GM12878 (cell line): ENCODE measurements around the gene ZWILCH. TPM values are rescaled to one million over a fixed set of nuclear protein-coding genes. Genes with fewer than 3 reads are reported as not detected.
"Not testable (repeated sequence)": the region's sequence is repeated elsewhere in the genome, so short reads cannot be mapped to it uniquely, and the experiment has no call there.

ENCODE experiments used
- ATAC-seq: fragments of 200-7000 bp; cut with Tn5 transposase; 3 replicates; pipeline ENCODE4 v1.9.1; 2020; ENCODE audit warnings: mild to moderate bottlenecking, moderate library complexity
- BruUV-seq: library from RNA; stranded (reverse); fragments of 400-500 nt; replicated peaks from 2 replicates; lab custom pipeline; 2021; lab: Mats Ljungman, UMichigan
- CTCF ChIA-PET: fragments of 300-600 bp; sonication (Branson Sonifier 250); formaldehyde crosslinking; extraction: SDS; loops from one replicate; lab custom pipeline; 2021; ENCODE audit warnings: inconsistent platforms; lab: Yijun Ruan, JAX
- POLR2A ChIA-PET: fragments of 350-600 bp; formaldehyde crosslinking; extraction: SDS; loops from one replicate; lab custom pipeline; 2021; ENCODE audit warnings: inconsistent platforms; lab: Charles Lee
- RAD21 ChIA-PET: fragments of 300-600 bp; sonication (Branson Sonifier 250); formaldehyde crosslinking; loops from one replicate; lab custom pipeline; 2023; ENCODE audit warnings: antibody characterized with exemption; ENCODE audit not compliant: unreplicated experiment; lab: Charles Lee
- SMC1A ChIA-PET: fragments of 300-600 bp; sonication (Branson Sonifier 250); formaldehyde crosslinking; loops from one replicate; lab custom pipeline; 2023; ENCODE audit not compliant: unreplicated experiment, uncharacterized antibody; lab: Charles Lee
- DNase-seq: peaks from one replicate; pipeline ENCODE4 v3.0.0-alpha.2; 2011; ENCODE audit warnings: low read depth, low spot score
- FAIRE-seq: peaks from 3 replicates; lab custom pipeline; 2011; peaks lifted over from hg19 to GRCh38; lab: Jason Lieb, UNC
- H2AFZ ChIP-seq: 2 replicates; pipeline ENCODE4 v1.6.0; 2011; ENCODE audit warnings: low read depth, low read length, control low read depth; ENCODE audit not compliant: control insufficient read depth
- H3K27ac ChIP-seq: 2 replicates; pipeline ENCODE4 v1.5.1; 2011; ENCODE audit warnings: control low read depth; ENCODE audit not compliant: control insufficient read depth, insufficient read depth
- H3K27me3 ChIP-seq, 2 experiments: replicated peaks in 1 of 2; 2 replicates each; pipeline versions ENCODE4 v1.6.0 to v1.6.1; 2011; ENCODE audit warnings: low read length in 1 of 2; ENCODE audit not compliant: control insufficient read depth in 2 of 2, insufficient read depth in 2 of 2
- H3K36me3 ChIP-seq, 2 experiments: 2 replicates each; pipeline ENCODE4 v1.5.1; 2011; ENCODE audit warnings: low read length in 1 of 2; ENCODE audit not compliant: control insufficient read depth in 2 of 2, insufficient read depth in 2 of 2
- H3K4me1 ChIP-seq: 2 replicates; pipeline ENCODE4 v1.6.1; 2011; ENCODE audit warnings: mild to moderate bottlenecking, low read length, moderate library complexity, mixed read lengths; ENCODE audit not compliant: control insufficient read depth, insufficient read depth
- H3K4me2 ChIP-seq: 2 replicates; pipeline ENCODE4 v1.6.0; 2011; ENCODE audit warnings: control low read depth; ENCODE audit not compliant: control insufficient read depth, insufficient read depth
- H3K4me3 ChIP-seq: fragments of 200-600 bp; sonication (generic); 2 replicates; pipeline ENCODE4 v1.5.1; 2016
- H3K79me2 ChIP-seq: 2 replicates; pipeline ENCODE4 v1.6.0; 2011; ENCODE audit warnings: low read length; ENCODE audit not compliant: control insufficient read depth, insufficient read depth
- H3K9ac ChIP-seq: 2 replicates; pipeline ENCODE4 v1.8.0; 2011; ENCODE audit warnings: low read length, control low read depth, mixed read lengths; ENCODE audit not compliant: control insufficient read depth, insufficient read depth
- H3K9me3 ChIP-seq: replicated peaks from 3 replicates; pipeline ENCODE4 v1.5.1; 2011; ENCODE audit warnings: mild to moderate bottlenecking, low read length; ENCODE audit not compliant: control insufficient read depth, insufficient read depth
- H4K20me1 ChIP-seq: 2 replicates; pipeline ENCODE4 v1.6.0; 2011; ENCODE audit not compliant: control insufficient read depth, insufficient read depth
- ESRRA ChIP-seq: IDR thresholded peaks from 2 replicates; pipeline ENCODE4 v1.6.1; 2012; ENCODE audit warnings: mild to moderate bottlenecking, low read length, improper control_type of control experiment
- HCFC1 ChIP-seq: fragments of 150-350 bp; IDR thresholded peaks from 2 replicates; pipeline ENCODE4 v1.6.1; 2014; ENCODE audit warnings: low read length
- KDM1A ChIP-seq: fragments of 200-600 bp; sonication (generic); IDR thresholded peaks from 2 replicates; pipeline ENCODE4 v1.6.1; 2016; ENCODE audit warnings: borderline replicate concordance
- RFX5 ChIP-seq: IDR thresholded peaks from 2 replicates; pipeline ENCODE4 v1.6.1; 2011; ENCODE audit warnings: low read depth, low read length, improper control_type of control experiment
- SIX5 ChIP-seq: IDR thresholded peaks from 2 replicates; pipeline ENCODE4 v1.6.1; 2011; ENCODE audit warnings: mild to moderate bottlenecking, low read depth, low read length, moderate library complexity; ENCODE audit not compliant: severe bottlenecking
- ZNF207 ChIP-seq: fragments of 450-650 bp; IDR thresholded peaks from 2 replicates; pipeline ENCODE4 v1.6.1; 2014; ENCODE audit warnings: antibody characterized with exemption, mild to moderate bottlenecking, borderline replicate concordance
- WGBS: methylation state at CpG from one replicate; pipeline ENCODE4 v1.1.6; 2016; ENCODE audit warnings: low lambda C conversion rate; ENCODE audit not compliant: insufficient replicate concordance, insufficient coverage; ENCODE audit errors: missing lambda C conversion rate; 5-methylcytosine and 5-hydroxymethylcytosine counted together
- in situ Hi-C: fragments of 300-500 bp; cut with MboI; formaldehyde crosslinking; loops from 9 replicates; pipeline ENCODE4 v1.14.3; 2018; ENCODE audit warnings: mixed read lengths
- intact Hi-C: fragments of 100-400 bp; cut with micrococcal nuclease; formaldehyde crosslinking; loops from one replicate; pipeline ENCODE4 v1.14.2; 2022; ENCODE audit not compliant: unreplicated experiment
- polyA plus RNA-seq, 11 experiments: library from polyadenylated mRNA; depleted of rRNA in 4 of 11; unstranded in 6 of 11; stranded (reverse) in 5 of 11; fragments of >200 nt; fragmentation: Nextera tagmentation in 4 of 11; fragmentation: Illumina TruSeq in 1 of 11; extraction: Ambion mirVana in 4 of 11; extraction: Trizol in 1 of 11; gene quantifications; 1 replicate in 1 of 11; 2 replicates in 10 of 11; pipeline versions ENCODE4 v1.2.1 to v1.2.3, GENCODE V29; 2011 to 2016; ENCODE audit warnings: inconsistent platforms in 2 of 11, missing spikeins in 2 of 11, low read depth in 1 of 11
- total RNA-seq, 4 experiments: library from RNA; depleted of rRNA in 3 of 4; stranded (reverse); fragments of >200 nt in 3 of 4; fragmentation: Illumina TruSeq in 1 of 4; extraction: Trizol in 1 of 4; gene quantifications; 2 replicates each; pipeline versions ENCODE4 v1.2.1 to v1.2.3, GENCODE V29; 2013 to 2021

The ZWILCH gene
- total and polyA plus RNA-seq, 10 of the 15 experiments (the other 5 are each of a cell fraction or from before 2014, with no cell fraction given), result 15.6 to 73.9 (median 32.4) TPM

DNA sequence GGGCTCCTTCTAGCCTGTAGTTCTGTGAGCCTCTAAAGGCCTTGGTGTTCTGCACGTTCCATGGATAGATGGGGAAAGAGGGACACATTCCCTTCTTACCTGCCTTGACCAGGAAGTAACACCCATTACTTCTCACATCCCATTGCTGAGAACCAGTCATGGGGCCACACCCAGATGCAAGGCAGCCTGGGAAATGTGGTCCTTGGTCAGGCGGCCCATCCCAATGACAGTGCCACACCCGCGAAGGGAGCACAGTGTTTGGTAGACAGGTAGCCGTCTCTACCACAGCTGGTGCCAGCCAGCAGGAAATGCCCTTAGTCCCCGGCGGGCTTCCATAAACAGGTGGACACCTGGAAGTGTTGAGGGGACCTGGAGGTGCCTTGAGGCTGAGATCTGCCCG is 83.8 kb downstream of the ZWILCH start:
- SMC1A ChIA-PET, result no interaction called here
- in situ Hi-C loops, result no loop called here
- Histone ChIP-seq H3K27me3 (peaks cover 0 to 2% of the 10 kb centered on the region in 2 experiments; a peak in 2 of 4 replicates), H3K4me1 (no peaks in the 10 kb centered on the region), H3K4me2 (no peak overlapping the region), H3K79me2 (no peaks in the 10 kb centered on the region), H2AFZ (no peak overlapping the region), H3K27ac (no peak overlapping the region), H4K20me1 (no peaks in the 10 kb centered on the region), H3K36me3 (no peaks in the 10 kb centered on the region)
- CTCF ChIA-PET, result interaction anchor here (1.0 kb wide), 1 partner anchor 262 kb away, joined by 3 read pairs; no protein-coding TSS in a partner anchor
- DNase-seq (no peak), FAIRE-seq (peak; percentile 13)
- RAD21 ChIA-PET, result no interaction called here
- BruUV-seq, result no TSS peak
- intact Hi-C loops, result no loop called here
- WGBS, result 75% methylated on average over 8 of the region's 8 CpGs
- TF ChIP-seq HCFC1 (peak; percentile 45; the same call in 1 of the 2 replicates), KDM1A (no peak), RFX5 (no peak), ESRRA (no peak), ZNF207 (no peak), SIX5 (peak; percentile 12)
- TF ChIP-seq, all 136 proteins: peak for 2
- Histone ChIP-seq H3K9ac (no peak overlapping the region), H3K9me3 (no peaks in the 10 kb centered on the region), H3K4me3 (no peak overlapping the region)
- POLR2A ChIA-PET, result no interaction called here
- ATAC-seq, result peak; percentile 79

DNA sequence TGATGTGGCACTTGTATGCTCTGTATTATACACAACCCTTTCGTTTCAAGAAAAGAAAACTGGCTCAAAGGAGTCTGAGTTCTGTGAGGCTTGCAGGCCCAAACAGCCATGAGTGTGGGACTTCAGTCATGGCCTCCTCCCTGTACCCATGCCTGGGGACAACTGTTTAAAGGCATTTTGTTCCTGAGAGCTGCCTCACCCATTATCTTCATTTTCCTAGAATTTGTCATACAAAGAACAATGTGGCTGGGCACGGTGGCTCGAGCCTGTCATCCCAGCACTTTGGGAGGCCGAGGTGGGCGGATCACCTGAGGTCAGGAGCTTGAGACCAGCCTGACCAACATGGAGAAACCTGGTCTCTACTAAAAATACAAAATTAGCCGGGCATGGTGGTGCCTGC is 84.3 kb downstream of the ZWILCH start:
- DNase-seq, RAD21 ChIA-PET, H3K9me3 ChIP-seq, H3K36me3 ChIP-seq, in situ Hi-C loops, H2AFZ ChIP-seq, H3K4me2 ChIP-seq, H3K27ac ChIP-seq, ATAC-seq, BruUV-seq, H3K79me2 ChIP-seq, H3K4me3 ChIP-seq, intact Hi-C loops, H3K4me1 ChIP-seq, FAIRE-seq, POLR2A ChIA-PET, H3K9ac ChIP-seq, H3K27me3 ChIP-seq, H4K20me1 ChIP-seq: not testable (repeated sequence)
- ChIA-PET SMC1A (interaction anchor here (0.6 kb wide), 1 partner anchor 17 kb away, joined by 3 read pairs; no protein-coding TSS in a partner anchor), CTCF (interaction anchor here (1.0 kb wide), 1 partner anchor 262 kb away, joined by 3 read pairs; no protein-coding TSS in a partner anchor)
- WGBS, result 10% methylated on average over 6 of the region's 6 CpGs
